NCI-H1694 (cell line): ENCODE data around the gene PHLPP1.

Experiments used
- DNase-seq: peaks from one replicate; lab custom pipeline; 2025; lab: John Stamatoyannopoulos, UW

The PHLPP1 gene

GRCh38 chr18:62984656-62985315 is 269.4 kb downstream of the PHLPP1 start:
- no peak for DNase-seq

- DNase-seq, result no peak
Measured at GRCh38 chr18:62986490-62986889, 271.1 kb downstream of the PHLPP1 start.

DNA sequence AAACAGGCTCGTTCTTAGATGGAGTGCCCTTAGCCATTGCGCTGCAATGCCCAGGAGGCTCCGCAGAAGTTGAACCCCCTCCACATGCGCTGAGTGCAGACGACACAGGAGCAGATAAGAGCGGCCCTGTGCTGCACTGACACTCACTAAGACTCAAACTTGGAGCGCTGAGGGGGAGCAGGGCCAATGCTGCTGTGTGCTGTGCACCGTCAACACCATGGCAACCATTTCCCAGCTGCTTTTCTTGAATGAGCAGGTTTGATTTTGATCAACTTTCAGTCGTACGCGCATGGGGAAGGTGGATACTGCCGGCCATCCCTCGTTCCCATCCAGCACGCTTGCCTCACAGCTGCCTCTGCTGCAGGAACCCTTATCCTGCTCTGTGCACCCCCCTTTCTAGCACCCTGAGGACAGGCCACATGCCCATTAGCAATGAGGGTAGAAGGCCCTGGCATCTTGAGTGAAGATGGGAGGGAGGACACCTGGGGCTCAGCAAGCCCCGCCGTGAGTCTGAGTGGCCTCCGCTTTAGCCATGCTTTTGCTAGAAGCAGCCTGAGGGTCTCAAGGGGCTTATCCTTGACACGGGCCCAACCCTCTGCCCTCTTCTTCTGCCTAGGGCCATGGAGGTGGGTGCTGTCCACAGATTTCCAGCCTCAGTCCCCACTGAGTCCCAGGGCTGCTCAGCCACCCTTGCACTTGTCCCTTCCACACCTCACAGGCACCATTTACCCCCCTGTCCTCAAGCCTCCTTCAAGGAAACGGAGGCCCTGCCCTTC is 271.9 kb downstream of the PHLPP1 start:
- DNase-seq, result no peak

DNA sequence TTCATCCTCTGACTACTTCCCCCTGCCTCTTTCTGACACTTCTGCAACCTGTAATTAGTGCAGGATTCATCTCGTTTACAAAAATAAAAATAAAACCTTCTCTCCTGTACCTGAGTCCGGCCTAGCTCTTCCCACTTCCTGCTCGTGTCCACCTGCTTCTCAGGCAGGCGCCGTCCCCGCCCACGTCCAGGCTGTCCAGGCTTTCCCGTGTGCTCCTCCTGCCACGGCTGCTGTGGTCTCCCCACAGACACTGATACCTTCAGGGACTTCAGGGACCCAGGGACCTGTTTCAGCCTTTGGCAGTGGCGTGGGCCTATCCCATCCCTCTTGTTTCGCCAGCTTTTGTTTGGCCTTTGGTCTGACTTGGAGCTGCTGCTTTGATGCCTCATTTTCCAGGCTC is 272.5 kb downstream of the PHLPP1 start:
- no peak for DNase-seq

DNA sequence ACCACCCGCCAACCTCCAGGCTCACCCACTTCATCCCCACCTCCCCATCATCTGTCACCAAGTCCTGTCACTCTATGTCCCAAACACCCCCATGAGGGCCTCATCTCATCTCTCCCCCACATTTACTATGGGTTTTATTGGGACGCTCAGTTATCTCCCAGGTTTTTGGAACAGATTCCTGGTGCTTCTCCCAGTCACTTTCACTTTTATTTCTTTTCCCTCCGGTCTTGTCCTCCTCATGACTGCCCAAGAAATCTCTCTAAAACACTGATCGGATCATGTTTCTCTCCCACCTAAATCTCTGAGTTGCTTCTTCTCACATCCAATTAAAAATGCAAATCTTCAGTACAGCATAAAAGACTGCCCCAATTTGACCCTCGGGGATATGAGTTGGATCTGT is 273.1 kb downstream of the PHLPP1 start:
- no peak for DNase-seq

DNA sequence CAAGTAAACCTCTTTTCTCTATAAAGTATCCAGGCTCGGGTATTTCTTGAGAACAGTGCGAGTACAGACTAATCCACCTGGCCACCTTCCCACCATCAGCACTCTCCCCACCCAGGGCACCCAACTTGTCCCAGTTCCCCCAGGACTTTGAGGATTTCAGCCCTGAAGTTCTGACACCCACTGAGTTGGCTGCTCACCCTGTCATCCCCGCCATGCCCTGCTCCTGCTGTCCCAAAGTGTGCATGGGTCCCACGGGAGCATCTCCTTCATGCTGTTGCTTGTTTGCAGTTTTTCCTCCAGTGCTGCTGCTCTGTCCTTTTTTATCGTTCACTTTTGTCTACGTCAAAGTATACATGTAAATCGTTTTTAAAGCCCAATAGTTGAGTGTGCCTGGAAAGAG is 273.9 kb downstream of the PHLPP1 start:
- no peak for DNase-seq

DNA sequence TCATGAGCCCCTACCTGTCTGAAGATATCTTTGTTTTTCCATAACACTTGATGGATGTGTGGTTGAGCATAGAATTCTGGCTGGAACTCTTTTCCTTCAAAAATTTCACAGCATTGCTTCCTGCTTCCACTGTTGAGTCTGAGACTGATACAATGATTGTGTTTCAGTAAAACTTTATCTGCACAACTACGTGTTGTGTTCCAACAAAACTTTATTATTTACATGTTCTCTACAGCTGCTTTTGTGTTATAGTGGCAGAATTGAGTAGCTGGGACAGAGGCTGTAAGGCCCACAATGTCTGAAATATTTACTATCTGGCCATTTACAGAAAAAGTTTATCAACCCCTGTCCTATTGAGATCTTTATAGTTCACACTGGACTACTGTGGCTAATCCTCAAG is 275.3 kb downstream of the PHLPP1 start:
- DNase-seq, result no peak

DNA sequence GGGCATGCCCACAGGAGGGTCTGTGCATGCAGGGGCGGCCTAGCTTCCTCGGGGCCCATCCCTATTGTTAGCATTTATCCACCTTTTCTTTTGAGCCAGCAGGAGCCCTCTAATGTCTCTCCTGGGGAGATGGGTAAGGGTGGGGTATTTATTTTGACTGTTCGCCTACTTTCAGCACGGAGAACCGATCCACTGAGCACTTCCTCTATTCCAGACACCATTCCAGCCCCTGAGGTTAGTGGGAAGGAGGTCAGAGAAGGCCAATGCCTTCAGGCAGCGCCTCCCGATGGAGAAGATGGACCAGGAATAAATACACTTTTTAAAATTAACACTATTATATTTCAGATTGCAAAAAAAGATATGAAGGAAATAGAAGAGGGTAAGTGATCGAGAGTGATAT is 276.0 kb downstream of the PHLPP1 start:
- DNase-seq, result no peak

DNA sequence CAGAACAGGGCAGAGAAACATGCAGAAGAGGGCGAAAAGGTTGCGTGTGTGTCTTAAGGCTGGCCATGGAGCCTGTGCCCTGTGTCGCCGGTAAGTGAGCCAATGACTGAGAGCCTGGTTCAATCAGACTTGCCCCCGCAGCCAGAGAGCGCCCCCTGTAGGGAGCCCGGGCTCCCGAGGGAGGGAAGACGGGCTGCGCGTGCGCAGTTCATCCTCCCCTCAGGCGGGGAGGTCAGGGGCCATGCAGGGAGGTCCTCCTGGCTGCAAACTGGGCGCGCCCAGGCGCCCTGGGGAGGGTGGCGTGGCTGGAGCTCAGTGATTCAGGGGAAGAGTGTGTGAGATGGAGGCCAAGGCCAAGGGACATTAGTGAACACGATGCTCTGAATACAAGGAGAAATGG is 276.6 kb downstream of the PHLPP1 start:
- DNase-seq, result no peak

DNA sequence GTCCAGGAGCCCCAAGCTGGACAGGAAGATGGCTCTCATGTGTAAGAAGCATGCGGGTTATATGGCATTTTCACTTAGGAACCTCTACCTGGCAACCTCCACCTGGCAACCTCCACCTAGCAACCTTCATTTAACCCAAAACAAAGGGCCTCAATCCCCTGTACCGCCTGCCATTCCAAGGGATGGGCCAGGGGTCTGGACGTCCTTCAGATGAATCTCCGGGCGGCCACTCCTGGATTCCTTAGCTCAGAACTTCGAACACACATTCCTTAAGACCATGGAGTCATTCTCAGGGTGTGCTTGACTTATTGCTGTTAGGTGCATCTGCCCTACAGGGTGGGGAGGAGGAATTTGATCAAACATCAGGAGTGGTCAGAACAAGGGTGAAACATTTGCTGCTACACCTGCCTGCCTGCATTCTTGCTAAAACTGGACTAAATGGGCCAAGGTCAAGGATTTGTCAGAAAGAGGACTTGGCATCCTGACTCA is 277.6 kb downstream of the PHLPP1 start:
- DNase-seq, result no peak

GRCh38 chr18:62996566-62996965 is 281.2 kb downstream of the PHLPP1 start:
- no peak for DNase-seq

DNA sequence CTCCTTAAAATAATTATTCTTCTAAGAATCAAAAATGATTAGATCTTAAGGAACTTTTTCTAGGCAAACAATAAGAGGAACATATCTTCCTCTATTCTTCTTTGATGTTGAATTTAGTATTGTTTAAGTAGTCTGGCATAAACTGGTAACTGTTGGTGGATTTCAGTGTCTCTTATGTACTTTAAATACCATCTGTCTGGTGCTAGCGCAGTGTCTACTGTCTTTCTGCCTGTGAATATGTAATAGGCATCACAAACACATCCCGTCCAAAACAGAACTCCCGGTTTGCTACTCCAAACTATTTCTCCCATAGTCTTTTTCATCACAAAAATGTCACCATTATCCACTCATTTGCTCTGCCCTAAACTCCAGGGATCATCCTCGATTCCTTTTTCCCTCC is 281.7 kb downstream of the PHLPP1 start:
- DNase-seq, result no peak

DNA sequence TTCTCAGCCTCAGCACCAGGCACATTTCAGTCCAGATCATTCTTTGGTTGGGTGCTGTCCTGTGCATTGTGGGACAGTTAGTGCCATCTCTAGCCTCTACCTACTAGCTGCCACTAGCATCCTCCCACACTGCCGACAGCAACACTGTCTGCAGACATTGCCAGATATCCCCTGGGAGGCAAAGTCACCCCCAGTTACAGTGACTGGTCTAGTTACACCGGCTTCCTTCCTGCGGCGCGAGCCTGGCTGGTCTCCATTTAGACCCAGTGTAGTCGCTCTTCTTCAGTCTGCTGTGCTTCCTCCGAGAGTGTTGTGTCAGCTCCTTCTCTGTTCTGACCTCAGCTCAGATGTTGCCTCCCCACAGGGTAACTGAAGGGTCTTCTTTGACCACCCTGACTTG is 283.1 kb downstream of the PHLPP1 start:
- no peak for DNase-seq

DNA sequence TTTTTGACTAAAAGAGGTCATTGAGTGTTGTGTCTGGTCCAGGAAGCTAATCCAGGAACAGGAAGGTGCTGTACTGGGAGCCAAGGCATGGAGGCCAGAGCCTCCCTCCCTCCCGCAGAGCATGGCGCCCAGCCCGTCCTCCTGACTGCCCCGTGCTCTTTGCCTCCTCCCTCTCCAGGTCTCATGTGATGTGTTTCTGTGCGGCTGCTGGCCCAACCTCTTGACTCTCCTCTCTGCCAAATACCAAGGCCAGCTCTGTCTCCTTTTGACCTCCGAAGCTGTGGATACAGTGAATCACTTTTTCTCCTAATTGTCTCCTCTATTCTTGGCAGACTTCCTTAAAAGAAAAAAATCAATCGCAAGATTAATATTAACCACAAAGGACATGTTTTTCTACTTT is 284.1 kb downstream of the PHLPP1 start:
- DNase-seq, result no peak

DNA sequence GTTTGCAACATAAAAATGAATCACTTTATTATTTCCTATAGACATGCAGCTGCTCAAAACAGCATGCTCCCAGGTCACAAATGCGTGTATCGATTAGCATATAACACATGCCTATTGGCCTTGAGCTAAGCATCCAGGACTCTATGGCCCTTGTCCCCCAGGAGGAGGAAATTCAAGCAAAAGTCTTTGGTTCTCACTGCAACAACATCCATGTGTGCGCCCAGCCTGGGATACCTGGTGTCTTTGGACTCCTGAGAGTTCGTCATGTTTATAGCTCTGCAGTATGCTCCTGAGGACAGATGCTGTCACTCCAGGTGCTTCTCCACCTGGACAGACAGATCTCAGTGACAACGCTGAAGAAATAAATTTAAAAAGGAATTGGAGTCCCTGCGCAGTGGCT is 284.6 kb downstream of the PHLPP1 start:
- no peak for DNase-seq

DNA sequence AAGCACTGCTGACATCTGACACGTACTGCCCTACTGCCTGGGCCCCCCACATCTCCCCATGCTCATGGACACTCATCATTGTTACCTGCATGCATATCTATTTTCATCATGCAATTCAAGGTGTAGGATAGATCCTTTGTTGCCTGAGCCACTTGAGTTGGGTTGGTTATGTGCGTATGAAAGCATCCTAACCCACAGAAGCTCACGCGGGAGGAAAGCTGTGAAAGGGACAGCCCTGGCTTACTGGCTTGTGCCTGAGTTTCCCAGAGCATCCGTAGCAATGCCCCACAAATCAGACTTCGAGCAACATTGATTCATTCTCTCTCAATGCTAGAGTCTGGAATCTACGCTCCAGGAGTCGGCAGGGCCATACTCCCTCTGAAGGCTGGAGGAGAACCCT is 285.5 kb downstream of the PHLPP1 start:
- no peak for DNase-seq

DNA sequence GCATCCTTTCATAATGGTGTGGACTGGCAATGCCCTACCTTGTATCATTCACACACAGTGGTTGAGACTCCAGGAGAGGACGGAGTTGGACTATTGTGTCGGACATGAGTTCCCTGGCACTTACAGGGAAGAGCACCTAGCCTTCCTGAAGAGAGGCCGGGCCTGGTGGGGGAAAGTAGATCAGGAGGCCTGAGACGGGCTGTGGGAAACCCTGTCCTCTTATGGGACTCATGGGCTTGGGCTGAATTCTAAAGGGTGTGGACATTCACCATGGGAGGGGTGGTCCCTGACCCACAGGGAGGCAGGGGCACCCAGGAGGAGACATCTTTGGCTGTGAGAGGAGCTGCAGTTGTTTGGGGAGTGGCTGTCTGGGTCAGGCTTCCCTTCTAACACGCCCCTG is 286.5 kb downstream of the PHLPP1 start:
- DNase-seq, result no peak

DNA sequence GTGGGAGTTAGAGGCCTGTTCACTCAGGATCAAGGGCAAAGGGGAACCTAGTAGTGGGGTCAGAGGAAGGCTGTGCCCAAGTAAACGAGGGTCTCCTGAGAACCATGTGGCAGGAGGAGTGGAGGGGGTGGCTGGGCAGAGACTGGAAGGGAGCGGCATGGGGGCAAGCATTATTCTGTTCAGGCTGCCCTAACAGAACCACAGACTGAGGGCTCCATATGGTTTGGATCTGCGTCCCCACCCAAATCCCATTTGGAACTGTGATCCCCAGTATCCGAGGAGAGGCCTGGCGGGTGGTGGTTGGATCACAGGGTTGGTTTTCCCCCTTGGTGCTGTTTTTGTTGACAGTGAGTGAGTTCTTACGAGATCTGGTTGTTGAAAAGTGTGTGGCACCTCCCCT is 287.0 kb downstream of the PHLPP1 start:
- DNase-seq, result no peak

DNA sequence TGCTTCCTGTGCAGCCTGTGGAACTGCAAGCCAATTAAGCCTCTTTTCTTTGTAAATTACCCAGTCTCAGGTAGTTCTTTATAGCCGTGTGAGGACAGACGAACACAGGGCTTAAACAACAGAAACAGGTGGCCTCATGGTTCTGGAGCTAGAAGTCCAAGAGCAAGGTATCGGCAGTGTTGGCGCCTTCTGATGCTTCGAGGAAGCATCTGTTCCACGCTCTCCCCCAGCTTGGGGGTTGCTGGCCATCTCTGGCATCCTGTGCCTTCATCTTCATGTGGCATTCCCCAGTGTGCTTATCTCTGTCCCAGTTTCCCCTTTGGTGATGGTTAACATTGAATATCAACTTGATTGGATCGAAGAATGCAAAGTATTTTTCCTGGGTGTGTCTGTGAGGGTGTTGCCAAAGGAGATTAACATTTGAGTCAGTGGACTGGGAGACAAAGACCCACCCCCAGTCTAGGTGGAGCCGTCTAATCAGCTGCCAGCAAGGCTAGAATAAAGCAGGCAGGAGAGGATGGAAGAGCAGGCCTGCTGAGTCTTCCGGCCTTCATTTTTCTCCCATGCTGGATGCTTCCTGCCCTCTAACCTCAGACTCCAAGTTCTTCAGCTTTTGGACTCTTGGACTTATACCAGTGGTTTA is 287.6 kb downstream of the PHLPP1 start:
- DNase-seq, result no peak

DNA sequence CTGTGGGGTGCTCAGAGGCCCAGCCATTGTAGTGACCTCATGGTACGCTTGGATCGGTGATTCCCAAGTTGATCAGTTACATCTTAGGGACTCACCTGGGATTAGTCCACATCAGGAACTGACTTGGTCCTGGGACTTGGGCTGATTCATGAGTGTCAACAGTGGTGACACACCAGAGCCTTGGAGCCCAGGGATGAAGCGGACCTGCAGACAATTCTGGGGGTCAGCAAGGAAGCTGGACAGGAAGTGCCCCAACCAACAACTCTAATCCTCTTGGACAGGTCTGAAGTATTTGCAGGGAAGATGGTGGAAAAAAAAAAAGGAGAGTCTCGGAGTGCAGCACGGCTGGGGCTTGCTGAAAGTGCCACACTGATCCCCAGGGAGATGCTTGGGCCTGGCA is 288.6 kb downstream of the PHLPP1 start:
- DNase-seq, result no peak

DNA sequence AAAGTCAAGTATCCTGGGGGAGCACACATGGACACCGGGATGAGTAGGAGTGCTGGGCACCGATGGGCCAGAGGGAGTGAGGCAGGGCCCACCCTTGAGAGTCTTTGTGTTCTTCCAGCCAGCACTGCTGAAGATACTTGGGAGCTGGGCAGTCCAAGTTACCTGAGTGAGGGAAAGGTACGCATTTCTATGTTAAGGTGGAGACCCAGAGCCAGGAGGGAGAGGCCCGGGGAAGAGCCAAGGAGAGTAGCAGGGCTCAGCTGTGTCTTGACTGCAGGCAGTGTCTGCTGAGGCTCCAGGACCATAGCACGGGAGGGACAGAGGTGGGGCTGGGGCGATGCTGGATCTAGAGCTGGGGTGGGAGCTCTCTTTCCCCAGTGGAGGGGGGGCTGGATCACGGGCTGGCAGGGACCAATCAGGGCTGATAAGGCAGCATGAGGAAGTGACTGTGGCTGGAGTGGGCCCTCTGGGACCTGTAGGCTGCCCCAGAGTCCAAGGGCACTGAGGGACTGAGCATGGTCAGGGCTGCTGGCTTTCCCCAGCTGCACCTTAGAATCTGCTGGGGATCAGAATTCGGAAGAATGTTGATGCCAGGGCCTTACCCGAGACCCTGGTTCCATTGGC is 289.2 kb downstream of the PHLPP1 start:
- no peak for DNase-seq

DNA sequence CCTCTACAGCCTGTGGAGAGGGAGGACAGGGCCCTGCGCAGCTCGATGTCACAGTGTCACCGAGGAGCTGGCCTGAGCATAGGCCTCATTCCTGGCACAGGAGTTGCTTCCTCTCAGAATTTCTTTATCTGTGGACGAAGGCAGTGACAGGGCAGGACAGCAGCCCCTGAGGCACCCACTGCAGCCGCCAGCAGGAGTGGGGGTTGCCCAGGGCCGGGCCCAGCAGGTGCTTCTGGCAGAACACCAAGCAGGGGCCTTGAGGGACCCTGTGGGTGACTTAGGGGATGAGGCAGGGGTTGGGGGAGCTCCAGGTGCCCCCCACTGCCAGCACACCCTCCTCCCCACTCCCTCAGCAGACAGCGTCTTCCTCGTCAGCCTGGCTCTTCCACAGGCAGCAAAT is 290.0 kb downstream of the PHLPP1 start:
- no peak for DNase-seq

DNA sequence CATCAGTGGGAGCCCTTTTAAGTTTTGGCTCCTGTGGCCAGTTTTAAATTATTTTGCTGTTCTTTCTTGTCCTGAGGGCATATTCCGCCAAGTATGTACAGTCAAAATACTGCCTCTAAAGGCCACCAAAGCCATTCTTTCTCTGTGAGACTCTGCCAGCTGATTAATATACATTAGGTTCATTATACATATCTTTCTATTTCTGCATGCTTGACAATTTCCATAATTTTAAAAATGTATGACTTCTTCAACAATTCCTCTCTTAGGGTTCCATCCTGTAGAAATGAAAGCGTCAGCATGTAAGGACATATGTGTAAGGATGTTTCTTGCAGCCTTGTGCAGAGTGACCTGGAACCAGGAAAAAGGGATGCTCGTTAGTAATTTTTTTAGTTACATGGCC is 291.9 kb downstream of the PHLPP1 start:
- no peak for DNase-seq
